ENCODE data around the gene GSX2.

GSX2 gene

DNA sequence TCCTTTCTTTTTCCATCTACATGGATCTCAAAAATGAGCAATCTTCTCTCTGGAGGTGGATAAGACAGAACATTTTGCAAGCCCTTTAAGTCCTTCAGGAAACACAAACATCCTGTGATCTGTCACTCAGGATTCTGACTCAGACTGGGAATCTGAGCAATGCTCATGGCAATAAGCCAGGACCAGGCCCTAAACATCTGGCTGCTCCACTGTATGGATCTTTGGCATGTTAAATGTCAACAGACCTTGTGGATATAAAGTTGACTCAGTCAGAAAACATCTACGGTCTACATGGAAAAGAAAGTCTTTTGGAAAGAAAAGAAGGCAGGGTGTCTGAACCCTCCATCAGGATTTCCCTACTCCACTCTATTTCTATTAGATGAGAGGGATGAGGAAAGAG lies 17.8 kb upstream of the GSX2 start:
- DNase-seq = no peak

DNA sequence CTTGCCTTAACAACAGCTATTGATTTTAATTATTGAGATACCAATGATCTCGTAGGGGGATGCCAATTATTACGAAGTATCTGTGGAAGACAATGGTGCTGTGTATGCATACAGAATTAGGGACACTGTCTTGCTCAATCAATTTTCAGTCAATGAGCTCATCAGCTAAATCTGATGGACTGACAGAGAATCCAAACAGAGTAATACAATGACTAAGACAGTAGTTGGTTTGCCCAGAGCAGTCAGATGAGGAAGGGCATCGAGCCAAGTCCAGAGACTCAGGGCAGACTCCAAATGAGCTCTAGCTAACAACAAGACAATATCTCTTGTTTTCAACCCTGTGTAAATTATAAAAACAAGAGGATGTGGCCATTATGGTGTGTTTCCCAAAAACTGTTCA lies 14.7 kb upstream of the GSX2 start:
- no peak for DNase-seq

DNA sequence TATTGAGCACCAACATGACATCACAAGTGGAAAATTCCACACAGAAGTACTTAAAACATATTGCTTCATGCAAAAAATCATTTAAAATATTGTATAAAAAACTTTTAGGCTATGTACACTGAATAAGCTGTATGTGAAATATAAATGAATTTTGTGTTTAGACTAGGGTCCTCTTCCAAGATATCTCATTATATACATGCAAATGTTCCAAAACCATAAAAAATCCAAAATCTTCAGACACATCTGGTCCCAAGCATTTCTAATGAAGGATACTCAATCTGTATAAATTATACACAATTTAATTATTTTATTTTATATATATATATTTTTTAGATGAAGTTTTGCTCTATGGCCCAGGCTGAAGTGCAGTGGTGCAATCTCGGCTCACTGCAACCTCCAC lies 10.1 kb upstream of the GSX2 start:
- no peak for DNase-seq

DNA sequence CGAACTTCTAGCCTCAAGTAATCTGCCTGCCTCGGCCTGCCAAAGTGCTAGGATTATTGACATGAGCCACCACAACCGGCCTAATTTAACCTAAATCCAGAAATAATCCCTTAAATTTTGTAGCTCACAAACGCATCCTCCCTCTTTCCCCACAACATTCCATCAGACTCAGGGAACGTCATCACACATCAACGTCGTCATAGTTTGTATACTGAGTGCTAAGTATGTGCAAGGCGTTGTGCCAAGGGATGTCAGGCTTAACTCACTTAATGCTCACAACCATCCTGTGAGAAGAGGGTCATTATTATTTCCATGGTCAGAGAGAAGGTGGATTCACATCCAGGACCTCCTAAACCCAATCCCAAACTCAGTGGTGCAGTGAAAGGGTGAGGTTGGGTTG lies 9.6 kb upstream of the GSX2 start:
- DNase-seq = no peak

DNA sequence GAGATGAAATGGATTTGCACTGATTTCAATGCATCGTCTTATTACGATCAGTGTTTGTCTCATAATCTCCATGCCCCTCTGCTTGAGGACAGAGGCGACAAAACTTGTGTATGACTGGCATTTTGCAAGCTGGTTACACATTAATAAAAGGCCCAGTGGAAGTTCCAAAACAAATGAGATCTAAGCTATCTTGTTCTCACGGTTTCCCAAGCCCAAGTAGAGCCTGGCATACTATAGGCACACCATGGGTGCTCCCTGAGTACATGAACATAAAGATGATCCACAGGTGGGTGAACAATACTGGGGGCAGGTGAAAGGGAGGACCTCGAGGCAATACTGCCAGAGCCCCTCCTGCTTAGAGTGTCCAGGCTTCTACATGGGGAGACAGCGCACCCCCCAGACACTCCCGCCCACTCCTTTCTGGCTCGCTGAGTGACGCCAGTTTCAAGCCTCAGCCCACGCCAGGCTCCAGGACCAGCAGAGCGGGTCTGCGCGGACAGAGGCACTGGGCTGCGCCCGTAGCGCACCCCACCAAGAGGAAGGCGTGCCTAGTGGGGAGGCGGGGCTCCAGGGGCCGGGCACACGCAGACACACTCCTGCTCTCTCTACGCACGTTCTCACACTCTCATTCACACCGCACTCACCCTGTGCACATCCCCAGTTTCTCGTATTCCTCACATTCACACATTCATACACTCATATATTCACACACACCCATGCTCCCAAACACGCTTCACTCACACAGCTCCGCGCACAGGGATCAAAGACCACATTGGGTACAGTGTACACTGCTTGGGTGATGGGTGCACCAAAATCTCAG lies 8.9 kb upstream of the GSX2 start:
- no peak for DNase-seq

DNA sequence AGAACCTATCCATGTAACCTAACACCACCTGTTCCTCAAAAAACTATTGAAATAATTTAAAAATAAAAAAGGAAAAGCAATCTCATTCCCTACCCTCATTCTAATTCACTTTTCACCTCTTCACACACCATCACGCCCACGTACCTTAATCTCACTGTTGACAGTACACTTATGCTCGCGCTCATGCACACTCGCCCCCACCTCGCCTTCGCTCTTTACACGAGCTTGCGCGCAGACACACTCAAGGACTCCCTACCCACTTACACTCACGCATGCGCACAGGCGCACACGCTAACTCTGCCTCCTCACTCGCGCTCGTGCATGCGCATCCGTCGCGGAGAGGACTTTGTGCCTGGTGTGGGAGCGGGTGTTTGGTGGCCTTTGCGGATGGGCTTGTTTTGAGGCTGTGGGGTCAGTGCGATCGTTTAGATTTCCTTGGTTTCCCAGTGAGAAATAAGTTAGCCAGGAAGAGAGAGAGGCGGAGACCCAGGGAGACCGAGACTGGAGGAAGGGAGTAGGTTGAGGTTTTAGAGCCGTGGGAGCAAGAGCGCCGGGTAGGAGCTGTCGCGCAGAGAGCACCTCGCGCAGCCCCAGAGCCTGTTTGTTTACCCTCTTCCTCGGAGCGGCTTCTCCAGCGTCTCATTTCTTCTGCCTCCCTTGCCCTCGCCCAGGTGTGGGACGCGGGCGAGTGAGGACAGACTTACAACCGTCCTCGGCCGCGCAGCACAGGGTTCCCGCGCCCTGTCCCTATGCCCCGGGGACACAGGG lies 8.1 kb upstream of the GSX2 start:
- DNase-seq = peak; percentile 68

DNA sequence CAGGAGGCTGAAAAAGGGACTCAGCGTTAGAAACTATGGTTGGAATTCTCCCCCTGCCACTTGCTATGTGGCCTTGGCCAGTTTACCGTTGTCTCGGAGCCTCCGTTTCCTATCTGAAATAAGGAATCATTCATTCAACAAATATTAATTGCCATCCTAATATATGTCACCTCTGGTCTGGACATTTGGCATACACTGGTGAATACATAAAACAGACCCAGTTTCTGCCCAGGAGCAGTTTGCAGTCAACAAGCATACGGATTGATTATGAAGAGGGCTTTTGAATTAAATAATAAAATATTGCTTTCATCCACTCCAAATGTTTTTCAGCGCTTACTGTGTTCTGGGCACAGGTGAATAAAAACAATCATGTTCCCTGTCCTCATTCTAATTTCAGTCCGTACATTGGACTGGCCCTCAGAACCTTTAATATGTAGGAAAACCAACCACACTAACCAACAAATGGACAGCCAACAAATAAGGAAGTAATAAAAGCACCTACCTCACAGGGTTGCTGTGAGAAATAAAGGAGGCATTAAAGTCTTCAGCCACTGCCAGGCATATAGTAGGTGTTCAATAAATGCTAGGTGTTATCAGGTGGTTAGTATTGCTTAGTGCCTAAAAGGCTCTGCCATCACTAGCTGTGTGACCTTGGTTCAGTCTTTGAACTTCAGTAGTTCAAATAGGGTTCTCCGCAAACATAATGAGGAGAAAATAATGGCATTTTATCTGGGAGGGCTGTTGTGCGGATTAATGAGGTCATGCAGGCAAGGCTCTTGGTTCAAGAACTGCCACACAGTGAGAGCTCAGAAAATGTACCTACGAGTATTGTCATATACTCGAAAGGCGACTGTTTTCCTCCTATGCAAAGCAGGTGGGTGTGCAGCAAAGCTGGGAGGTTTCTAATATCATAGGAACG lies 7.3 kb upstream of the GSX2 start:
- DNase-seq = no peak

DNA sequence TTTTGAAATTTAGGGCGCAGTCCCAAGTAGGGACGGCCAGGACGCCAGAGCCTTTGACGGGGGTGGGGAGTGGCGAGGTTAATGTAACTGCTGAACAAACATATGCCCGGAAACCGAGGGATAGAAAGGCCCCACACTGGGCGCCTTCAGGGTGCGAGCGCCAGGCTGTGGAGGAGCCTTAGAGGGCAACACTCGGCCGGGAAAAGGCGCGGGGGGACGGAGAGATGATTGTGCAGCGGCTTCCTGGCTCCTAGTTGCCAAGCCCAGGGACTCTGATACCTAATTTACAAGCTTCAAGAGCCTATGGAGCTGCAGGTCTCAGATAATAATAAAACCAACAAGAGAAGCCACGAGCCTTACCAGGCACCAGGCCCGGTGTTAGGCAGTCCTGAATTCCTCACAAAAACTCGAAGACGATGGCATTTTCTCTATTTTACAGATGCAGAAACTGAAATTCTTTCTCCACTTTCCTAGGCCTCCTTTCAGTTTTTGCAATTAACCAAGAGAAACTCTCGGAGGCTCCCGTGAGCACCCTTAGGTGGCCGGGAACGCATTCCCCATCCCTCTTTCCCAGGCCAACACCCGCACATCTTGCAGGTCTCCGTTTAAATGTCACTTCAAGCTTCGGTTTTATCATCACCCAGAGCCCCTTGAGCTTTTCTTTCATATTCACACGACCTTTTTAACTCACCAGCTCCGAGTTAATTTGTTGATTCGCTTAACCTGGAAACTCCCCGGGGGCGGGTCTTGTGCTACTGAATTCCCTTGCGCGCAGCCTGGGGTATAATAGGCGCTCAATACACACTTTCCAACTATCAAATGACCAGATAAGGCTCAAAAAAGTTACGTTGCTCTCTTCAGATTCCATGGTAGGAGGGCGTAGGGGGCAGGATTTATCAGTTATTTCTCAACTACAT lies 6.4 kb upstream of the GSX2 start:
- no peak for DNase-seq

DNA sequence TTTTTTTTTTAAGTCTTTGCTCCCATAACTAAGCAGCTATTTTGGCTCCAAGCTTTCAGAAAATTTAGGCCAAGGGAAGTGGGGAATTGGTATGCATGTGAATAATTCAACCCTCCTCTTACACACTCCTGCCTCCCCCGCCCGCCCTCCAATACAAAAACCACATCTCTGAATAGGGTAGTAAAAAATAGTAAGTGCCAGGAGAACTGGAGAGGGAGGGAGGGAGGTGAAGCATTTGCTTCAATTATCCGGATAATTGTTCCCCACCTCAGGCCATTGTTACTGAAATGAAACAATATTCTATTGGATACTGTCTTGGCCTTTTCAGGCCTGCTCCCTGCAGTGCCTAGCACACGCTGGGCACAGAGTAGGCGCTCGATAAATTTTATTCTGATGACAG lies 5.5 kb upstream of the GSX2 start:
- DNase-seq = no peak

DNA sequence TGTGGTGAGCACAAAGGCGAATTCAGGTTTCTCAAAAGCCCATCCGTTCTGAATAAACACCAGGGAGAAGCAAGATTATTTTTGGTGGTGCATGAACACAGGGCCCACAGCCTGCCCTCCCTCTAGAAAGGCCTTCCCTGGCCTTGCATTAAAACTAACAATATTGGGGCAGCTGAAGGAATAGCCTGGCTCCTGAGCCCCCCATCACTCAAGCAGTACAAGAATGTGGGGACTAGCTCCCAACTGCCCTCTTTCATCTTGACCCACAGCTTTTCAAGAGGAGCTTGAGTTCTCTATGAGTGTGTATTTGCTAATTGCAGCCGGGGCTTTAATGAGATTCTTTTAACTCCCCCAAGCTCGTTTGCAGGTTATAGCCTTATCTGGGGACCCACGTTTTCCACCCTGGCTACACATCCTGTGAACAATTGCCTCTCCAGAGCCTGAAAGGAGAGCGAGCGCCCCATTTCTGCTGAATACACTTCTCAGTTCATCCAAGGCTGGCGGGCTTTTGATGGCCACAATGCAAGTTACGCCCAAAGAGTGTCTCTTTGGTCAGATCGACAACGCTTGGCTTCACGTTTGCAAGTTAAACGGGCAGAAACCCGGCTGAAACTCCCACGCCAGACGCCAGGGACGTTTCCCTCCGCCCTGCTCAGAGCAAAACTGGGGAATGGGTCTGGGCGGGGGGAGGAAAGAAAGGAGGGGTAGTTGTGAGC lies 4.7 kb upstream of the GSX2 start:
- DNase-seq = no peak

DNA sequence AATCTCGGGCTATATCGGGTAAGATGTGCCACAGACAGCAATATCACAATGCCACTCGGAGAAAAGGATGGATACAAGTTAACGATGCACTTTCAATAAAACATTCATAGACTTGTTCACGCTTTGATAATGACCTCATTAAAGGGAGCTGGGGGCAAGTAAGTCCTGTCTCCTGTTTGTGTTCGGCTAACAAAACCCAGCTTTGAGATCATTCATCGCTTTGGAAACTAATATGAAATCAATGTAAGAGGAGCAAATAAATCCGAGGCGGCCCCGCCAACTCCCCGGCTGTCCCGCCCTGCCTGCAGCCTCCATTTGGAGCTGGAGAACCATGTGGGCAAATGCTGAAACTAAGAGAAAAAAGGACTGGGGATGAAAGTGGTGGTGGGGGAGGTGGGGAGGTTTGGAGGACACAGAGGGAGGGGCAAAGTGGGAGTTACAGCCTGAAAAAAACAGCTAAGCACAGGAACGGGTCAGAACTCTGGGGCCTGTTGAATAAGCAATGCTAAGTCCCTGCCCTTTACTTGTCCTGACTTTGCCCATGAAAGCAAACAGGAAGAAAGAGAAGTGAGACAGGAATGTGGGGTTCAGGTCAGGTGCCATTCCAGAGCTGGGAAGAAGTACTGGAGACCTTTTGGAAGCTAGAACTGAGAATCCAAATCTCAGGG lies 3.5 kb upstream of the GSX2 start:
- no peak for DNase-seq

DNA sequence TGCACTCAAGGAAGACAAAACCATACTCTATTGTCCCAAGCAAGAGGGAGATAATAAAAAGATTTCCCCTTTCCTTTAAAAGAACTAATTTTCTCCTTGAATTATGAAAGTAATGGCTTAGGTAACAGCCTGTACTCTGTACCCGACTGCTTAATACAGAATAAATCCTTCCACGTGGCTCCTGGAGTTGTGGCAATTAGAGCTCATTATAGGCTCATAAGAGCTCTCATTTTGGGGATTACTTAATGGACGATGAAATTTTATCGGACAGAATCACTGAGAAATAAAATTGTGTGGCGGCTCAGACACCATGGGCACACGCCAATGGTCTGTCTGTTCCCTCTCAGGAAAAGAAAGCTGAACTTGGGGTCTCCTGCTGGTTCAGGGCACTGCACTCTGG lies 2.8 kb upstream of the GSX2 start:
- no peak for DNase-seq

DNA sequence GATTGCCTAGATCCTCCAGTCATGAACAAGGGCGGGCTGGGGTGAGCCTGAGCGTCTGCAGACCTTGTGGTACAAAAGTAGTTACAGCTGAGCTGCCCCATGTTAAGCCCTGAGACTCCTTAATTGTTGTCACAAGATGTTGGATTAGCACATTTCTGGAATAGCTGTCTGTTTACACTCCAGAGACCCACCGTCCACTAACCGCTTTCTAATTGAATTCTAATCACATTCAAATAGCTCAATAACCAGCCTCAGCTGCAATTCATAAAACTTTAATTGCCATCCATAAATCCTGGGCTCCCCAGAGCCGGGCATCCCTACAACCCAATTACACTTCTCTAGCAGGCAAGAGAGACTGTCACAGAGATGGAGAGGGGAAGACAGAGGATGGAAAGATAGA lies 1.6 kb upstream of the GSX2 start:
- no peak for DNase-seq

DNA sequence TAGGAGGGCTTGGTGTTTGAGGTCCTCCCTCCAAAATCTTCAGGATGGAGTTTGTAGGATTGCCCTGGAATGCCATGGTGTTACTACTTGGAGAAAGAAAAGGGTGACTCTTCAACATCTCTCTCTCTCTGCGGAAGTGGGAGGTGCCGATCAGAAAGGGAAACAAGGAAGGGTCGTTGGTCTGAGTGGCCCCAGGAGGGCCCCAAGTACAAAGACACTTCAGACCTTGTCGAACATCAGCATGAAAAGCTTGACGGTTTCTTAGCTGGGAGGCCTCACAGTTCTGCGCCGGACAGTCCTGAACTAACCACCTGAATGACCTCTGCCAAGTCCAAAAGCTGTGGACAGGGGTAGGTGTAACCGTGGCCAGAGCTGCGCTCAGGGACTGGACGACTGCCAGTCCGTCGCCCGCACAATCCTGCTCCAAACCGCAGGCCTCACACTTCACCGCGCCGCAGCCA lies 646 bp upstream of the GSX2 start:
- DNase-seq = no peak

DNA sequence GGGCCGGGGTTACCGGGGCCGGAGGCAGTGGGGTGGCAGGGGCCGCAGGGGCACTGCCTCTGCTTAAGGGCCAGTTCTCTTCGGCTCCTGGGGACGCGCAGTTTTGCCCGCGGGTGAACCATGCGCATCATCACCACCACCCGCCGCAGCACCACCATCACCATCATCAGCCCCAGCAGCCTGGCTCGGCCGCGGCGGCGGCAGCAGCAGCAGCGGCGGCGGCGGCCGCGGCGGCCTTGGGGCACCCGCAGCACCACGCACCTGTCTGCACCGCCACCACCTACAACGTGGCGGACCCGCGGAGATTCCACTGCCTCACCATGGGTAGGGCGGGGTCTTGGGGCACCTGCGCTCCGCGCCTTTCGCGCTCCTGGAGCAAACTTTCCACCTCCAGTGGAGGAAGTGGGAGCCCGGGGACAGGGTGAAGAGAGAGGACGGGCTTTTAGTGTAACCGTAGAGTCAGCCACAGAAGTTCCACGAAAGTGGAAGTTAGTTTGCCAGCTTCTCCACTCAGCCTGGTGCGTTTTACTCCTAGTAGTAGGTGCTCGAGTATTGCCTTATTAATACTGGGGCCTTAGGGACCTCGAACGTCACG lies 729 bp downstream of the GSX2 start:
- no peak for DNase-seq

DNA sequence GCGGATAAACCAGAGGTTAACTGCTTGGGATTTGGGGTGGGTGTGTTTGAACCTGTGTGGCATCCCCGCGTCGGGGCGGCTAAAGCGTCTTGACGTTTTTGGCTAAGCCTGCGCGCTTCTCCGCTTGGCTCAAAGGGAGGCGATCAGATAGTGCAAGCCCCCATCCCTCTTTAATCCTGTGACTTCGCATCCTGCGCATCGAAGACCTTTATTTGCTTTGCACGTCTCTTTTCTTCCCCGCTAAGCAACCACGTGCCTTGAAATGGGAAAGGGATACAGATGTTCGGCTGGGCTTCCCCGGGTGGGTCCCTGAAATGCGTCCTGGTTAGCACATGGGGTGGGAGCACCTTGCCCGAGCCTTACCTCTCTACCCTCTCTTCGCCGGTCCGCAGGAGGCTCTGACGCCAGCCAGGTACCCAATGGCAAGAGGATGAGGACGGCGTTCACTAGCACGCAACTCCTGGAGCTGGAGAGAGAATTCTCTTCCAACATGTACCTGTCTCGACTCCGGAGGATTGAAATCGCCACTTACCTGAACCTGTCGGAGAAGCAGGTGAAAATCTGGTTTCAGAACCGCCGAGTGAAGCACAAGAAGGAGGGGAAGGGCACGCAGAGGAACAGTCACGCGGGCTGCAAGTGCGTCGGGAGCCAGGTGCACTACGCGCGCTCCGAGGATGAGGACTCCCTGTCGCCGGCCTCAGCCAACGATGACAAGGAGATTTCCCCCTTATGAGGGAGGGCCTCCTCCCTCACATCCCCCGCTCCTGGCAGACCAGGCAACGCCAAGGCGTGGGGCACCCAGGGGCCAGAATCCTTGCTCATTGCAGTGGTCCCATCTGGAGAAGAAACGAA lies 1.5 kb downstream of the GSX2 start:
- no peak for DNase-seq

DNA sequence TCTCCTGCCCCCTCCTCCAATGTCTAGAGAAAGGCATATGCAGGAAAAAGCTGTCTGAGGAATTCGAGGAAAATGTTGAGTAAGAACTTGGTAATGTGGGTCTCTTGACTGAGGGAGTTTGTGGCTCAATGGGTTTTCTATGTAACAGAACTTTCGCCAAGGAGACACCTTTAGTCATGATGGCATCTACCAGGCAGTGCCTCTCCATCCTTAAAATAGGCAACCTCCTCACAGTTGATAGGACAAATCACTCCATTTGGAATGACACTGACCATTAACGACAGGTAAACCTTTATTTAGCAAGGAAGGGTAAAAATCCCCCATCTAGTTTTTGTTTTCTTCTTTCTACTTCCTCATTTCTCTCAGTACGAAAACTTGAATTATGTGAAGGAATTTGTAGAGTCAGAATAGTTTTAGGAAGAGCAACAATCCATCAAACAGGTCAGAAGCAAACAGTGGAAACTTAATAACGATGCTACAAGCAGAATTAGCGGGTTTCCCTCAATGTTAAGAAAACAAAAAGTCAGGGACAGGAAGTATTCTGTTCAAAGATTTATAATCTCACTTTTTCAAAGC lies 2.7 kb downstream of the GSX2 start:
- DNase-seq = no peak

DNA sequence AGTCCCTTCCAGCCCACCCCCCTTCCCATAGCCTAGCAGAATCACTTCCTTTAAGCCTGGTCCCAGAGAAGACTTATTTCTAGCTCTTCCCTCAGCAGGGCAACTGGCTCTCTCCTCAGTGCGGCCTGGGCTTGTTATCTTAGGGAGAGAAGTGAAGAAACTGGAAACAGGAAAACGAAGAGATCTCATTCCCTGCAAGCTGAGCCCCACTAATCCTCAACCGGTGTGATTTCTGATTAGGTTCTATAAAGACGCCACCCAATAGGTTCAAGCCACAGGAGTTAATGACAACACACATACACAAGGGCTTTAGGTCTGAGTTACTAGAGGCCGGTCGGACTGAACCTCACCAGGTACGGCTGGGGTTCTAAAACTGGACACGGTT lies 3.2 kb downstream of the GSX2 start:
- DNase-seq = no peak

DNA sequence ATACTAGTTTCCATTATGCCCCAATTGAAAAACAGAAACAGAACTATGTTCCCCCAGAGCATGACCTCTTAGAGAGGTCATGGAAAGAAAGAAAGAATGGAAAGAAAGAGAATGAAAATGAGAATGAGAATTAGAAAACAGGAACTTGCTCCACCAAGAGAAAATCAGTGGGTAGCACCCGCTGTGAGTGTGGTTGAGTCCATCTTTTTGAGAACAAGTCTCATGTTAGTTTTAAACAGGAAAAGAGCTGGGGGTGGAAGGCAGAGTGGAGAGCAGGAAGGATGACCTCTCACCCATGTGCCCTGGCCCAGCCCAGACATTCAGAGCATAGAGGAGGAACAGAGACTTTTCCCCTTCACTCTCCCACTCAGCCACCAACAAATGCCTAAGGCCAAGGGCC lies 4.9 kb downstream of the GSX2 start:
- DNase-seq = no peak
